ENCODE data around the gene PRSS22.

DNA sequence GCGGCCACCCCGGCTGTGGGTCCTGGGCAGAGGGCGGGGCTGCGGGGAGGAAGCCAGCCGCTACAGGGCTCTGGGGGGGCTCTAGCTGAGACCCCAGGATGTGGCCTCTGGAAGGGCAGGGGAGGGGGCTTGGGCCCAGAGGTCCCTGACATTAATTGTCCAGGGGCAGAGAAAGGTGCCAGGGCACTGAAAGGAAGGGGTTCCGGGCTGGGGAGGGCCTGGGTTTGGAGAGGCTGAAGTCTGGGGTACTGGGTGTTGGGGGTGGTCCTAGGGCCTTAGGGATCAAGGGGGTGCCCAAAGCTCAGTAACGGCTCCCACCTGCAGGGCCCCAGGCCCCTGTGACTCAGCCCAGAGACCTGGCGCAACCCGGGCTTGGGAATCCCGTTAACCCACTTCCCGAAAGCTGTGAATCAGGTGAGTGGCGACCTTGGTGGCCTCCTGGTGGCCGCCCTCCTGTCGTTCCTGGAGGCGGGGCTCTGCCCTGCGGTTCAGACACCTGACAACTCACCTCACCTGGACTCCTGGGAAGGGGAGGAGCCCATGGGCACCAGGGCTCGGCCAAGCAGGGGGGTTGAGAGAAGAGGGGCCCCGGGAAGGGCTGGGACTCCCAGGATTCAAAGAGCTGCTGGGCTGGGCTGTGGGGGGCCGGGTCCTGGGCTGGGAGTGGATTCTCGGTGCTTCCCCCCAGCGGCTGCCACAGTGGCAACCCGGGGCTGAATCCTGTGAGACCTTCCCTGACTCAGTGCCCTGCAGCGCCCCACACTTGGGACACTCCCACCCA is 465 bp upstream of the PRSS22 start:
- TF ChIP-seq, protein P1, sequence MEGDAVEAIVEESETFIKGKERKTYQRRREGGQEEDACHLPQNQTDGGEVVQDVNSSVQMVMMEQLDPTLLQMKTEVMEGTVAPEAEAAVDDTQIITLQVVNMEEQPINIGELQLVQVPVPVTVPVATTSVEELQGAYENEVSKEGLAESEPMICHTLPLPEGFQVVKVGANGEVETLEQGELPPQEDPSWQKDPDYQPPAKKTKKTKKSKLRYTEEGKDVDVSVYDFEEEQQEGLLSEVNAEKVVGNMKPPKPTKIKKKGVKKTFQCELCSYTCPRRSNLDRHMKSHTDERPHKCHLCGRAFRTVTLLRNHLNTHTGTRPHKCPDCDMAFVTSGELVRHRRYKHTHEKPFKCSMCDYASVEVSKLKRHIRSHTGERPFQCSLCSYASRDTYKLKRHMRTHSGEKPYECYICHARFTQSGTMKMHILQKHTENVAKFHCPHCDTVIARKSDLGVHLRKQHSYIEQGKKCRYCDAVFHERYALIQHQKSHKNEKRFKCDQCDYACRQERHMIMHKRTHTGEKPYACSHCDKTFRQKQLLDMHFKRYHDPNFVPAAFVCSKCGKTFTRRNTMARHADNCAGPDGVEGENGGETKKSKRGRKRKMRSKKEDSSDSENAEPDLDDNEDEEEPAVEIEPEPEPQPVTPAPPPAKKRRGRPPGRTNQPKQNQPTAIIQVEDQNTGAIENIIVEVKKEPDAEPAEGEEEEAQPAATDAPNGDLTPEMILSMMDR (conservative IDR thresholded peaks at IDR 0.05 in 1 of 2, IDR thresholded peaks at IDR 0.05 in 1 of 2; ENCODE audit: extremely low read depth in 1 of 2, insufficient read depth in 1 of 2, low read depth in 1 of 2, low read length in 2 of 2) = no peak
- no peak for TF ChIP-seq EZH2 (IDR thresholded peaks at IDR 0.05; ENCODE audit: borderline replicate concordance, low read length)
